GM19397 (cell line): ENCODE results near the gene GPR157.
A peak's percentile ranks its signal among the peaks of the same experiment; 100 is the strongest.

ENCODE experiments used
- ATAC-seq: cut with Tn5 transposase; IDR thresholded peaks from one replicate; pipeline ENCODE4 v1.9.1; 2021; ENCODE audit warnings: mild to moderate bottlenecking, moderate library complexity; ENCODE audit not compliant: unreplicated experiment

The GPR157 gene

GRCh38 chr1:9088807-9089206 is 40.1 kb downstream of the GPR157 start:
- no peak for ATAC-seq

GRCh38 chr1:9087411-9088125 is 41.3 kb downstream of the GPR157 start:
- no peak for ATAC-seq

GRCh38 chr1:9086796-9087195 is 42.1 kb downstream of the GPR157 start:
- no peak for ATAC-seq

GRCh38 chr1:9086045-9086444 is 42.9 kb downstream of the GPR157 start:
- ATAC-seq = no peak

GRCh38 chr1:9085306-9085940 is 43.5 kb downstream of the GPR157 start:
- ATAC-seq = no peak

GRCh38 chr1:9084906-9085305 is 44.0 kb downstream of the GPR157 start:
- ATAC-seq = no peak

GRCh38 chr1:9081473-9081872 is 47.4 kb downstream of the GPR157 start:
- no peak for ATAC-seq

- ATAC-seq = no peak
Observed at GRCh38 chr1:9080705-9081291, 48.1 kb downstream of the GPR157 start.

- ATAC-seq = peak; percentile 41
Observed at GRCh38 chr1:9079988-9080704, 48.8 kb downstream of the GPR157 start.

GRCh38 chr1:9078752-9079500 is 50.0 kb downstream of the GPR157 start:
- no peak for ATAC-seq

GRCh38 chr1:9078015-9078751 is 50.7 kb downstream of the GPR157 start:
- no peak for ATAC-seq

GRCh38 chr1:9075022-9075421 is 53.9 kb downstream of the GPR157 start:
- ATAC-seq = no peak

GRCh38 chr1:9073143-9073542 is 55.8 kb downstream of the GPR157 start:
- ATAC-seq = no peak

- no peak for ATAC-seq
Observed at GRCh38 chr1:9071554-9072235, 57.2 kb downstream of the GPR157 start.

- no peak for ATAC-seq
Observed at GRCh38 chr1:9070486-9070885, 58.4 kb downstream of the GPR157 start.

- peak; percentile 74 for ATAC-seq
Observed at GRCh38 chr1:9069326-9070100, 59.4 kb downstream of the GPR157 start, which contains the start of gene SLC2A5. SLC2A5 (minus strand) TSS chr1:9069635; CDS start chr1:9069536, 99 bp downstream.

- ATAC-seq = peak; percentile 5
Observed at GRCh38 chr1:9068981-9069325, 59.9 kb downstream of the GPR157 start.

GRCh38 chr1:9066945-9067807 is 61.7 kb downstream of the GPR157 start:
- ATAC-seq = no peak
